ENCODE results near the gene GPR26. TPM values are rescaled to one million over a fixed set of nuclear protein-coding genes. Genes with fewer than 3 reads are reported as not detected.
"Not testable (repeated sequence)": the region's sequence is repeated elsewhere in the genome, so short reads cannot be mapped to it uniquely, and the experiment has no call there.

The GPR26 gene
- total RNA-seq, 4 donors from 2014 or later, result not detected

- peaks cover 0 to under 1% (median 0%) of the 10 kb centered on the region in 4 donors for H3K9me3 ChIP-seq
- H3K27ac ChIP-seq (replicated peaks in 1 of 4), result no peak overlapping the region
- 72% methylated on average over 6 of the region's 6 CpGs for WGBS
- DNase-seq (ENCODE audit: extremely low spot score), result no peak
- no peaks in the 10 kb centered on the region for H3K4me1 ChIP-seq
- intact Hi-C loops (cut with DNase I), result no loop called here
- no peaks in the 10 kb centered on the region for H3K36me3 ChIP-seq
- no peak for TF ChIP-seq POLR2AphosphoS5 (IDR thresholded peaks at IDR 0.05)
- no peak for TF ChIP-seq EP300 (IDR thresholded peaks at IDR 0.05)
- no peak for TF ChIP-seq POLR2A (IDR thresholded peaks at IDR 0.05; ENCODE audit: low read depth)
- no peak for TF ChIP-seq CTCF (IDR thresholded peaks at IDR 0.05)
- no peak overlapping the region for H3K4me3 ChIP-seq
- no peaks in the 10 kb centered on the region for H3K27me3 ChIP-seq
Observed at GRCh38 chr10:123729523-123729922, 63.4 kb downstream of the GPR26 start.

GRCh38 chr10:123736917-123737316, 70.8 kb downstream of the GPR26 start:
- 93% methylated on average over 4 of the region's 4 CpGs for WGBS
- intact Hi-C loops (cut with DNase I); H3K4me3 ChIP-seq; H3K27ac ChIP-seq (replicated peaks in 1 of 4); H3K4me1 ChIP-seq; H3K27me3 ChIP-seq; H3K9me3 ChIP-seq; H3K36me3 ChIP-seq; DNase-seq (ENCODE audit: extremely low spot score): not testable (repeated sequence)

GRCh38 chr10:123741146-123741545, 75.0 kb downstream of the GPR26 start:
- Histone ChIP-seq H3K4me3 (no peak overlapping the region), H3K9me3 (no peaks in the 10 kb centered on the region), H3K36me3 (no peaks in the 10 kb centered on the region), H3K27ac (replicated peaks in 1 of 4) (no peak overlapping the region), H3K27me3 (no peaks in the 10 kb centered on the region), H3K4me1 (peaks cover 0 to 26% (median 22%) of the 10 kb centered on the region in 4 donors)
- intact Hi-C loops (cut with DNase I), result loop anchor here (10.0 kb wide), 1 partner anchor 224 kb away; no protein-coding TSS in a partner anchor
- TF ChIP-seq POLR2A (IDR thresholded peaks at IDR 0.05; ENCODE audit: low read depth) (no peak), EP300 (IDR thresholded peaks at IDR 0.05) (no peak), CTCF (IDR thresholded peaks at IDR 0.05) (no peak), POLR2AphosphoS5 (IDR thresholded peaks at IDR 0.05) (no peak)
- DNase-seq (ENCODE audit: extremely low spot score), result no peak
- WGBS, result 64% methylated on average over 4 of the region's 7 CpGs

GRCh38 chr10:123741711-123742110, 75.6 kb downstream of the GPR26 start:
- Histone ChIP-seq H3K4me1 (peaks cover 0 to 32% (median 27%) of the 10 kb centered on the region in 4 donors), H3K27ac (replicated peaks in 1 of 4) (no peak overlapping the region), H3K27me3 (no peaks in the 10 kb centered on the region), H3K9me3 (no peaks in the 10 kb centered on the region), H3K36me3 (peaks cover 0 to 3% (median under 1%) of the 10 kb centered on the region in 4 donors), H3K4me3 (no peak overlapping the region)
- TF ChIP-seq EP300 (IDR thresholded peaks at IDR 0.05), result no peak
- no peak for TF ChIP-seq CTCF (IDR thresholded peaks at IDR 0.05)
- TF ChIP-seq POLR2AphosphoS5 (IDR thresholded peaks at IDR 0.05), result no peak
- no peak for TF ChIP-seq POLR2A (IDR thresholded peaks at IDR 0.05; ENCODE audit: low read depth)
- WGBS, result 93% methylated on average over 4 of the region's 5 CpGs
- intact Hi-C loops (cut with DNase I), result loop anchor here (10.0 kb wide), 1 partner anchor 223 kb away; no protein-coding TSS in a partner anchor
- no peak for DNase-seq (ENCODE audit: extremely low spot score)

GRCh38 chr10:123742751-123743440, 76.7 kb downstream of the GPR26 start:
- 63% methylated on average over 8 of the region's 10 CpGs for WGBS
- TF ChIP-seq POLR2A (IDR thresholded peaks at IDR 0.05; ENCODE audit: low read depth) (no peak), CTCF (IDR thresholded peaks at IDR 0.05) (no peak), EP300 (IDR thresholded peaks at IDR 0.05) (no peak), POLR2AphosphoS5 (IDR thresholded peaks at IDR 0.05) (no peak)
- H3K9me3 ChIP-seq, result no peaks in the 10 kb centered on the region
- H3K27ac ChIP-seq (replicated peaks in 1 of 4), result no peak overlapping the region
- DNase-seq (ENCODE audit: extremely low spot score), result no peak
- H3K4me1 ChIP-seq, result peaks cover 0 to 33% (median 29%) of the 10 kb centered on the region in 4 donors
- H3K4me3 ChIP-seq, result no peak overlapping the region
- peaks cover 0 to 8% (median 4%) of the 10 kb centered on the region in 4 donors for H3K36me3 ChIP-seq
- intact Hi-C loops (cut with DNase I), result loop anchor here (10.0 kb wide), 1 partner anchor 222 kb away; no protein-coding TSS in a partner anchor
- no peaks in the 10 kb centered on the region for H3K27me3 ChIP-seq
